ENCODE results near the gene BCO2. TPM values are rescaled to one million over a fixed set of nuclear protein-coding genes. Genes with fewer than 3 reads are reported as not detected.

The BCO2 gene
- total RNA-seq, 2 donors from 2014 or later, result 0.24 to 1.0 TPM

- Mint-ChIP-seq H3K36me3 (ENCODE audit: low read depth) (no peaks in the 10 kb centered on the region), H3K4me1 (no peaks in the 10 kb centered on the region), H3K27me3 (ENCODE audit: insufficient read depth) (peaks cover 13% of the 10 kb centered on the region), H3K27ac (no peak overlapping the region), H3K4me3 (no peak overlapping the region), H3K9me3 (peaks cover 6% of the 10 kb centered on the region)
- 90 to 92% methylated on average over 10 to 23 of the region's 23 CpGs for WGBS, 2 experiments (ENCODE audit: insufficient coverage in 1 of 2, insufficient read length in 1 of 2)
- Histone ChIP-seq H3K27me3 (ENCODE audit: control insufficient read depth, insufficient read depth, low read length, poor library complexity, severe bottlenecking) (peaks cover 4% of the 10 kb centered on the region), H3K4me1 (ENCODE audit: control insufficient read depth, insufficient read depth, low read length) (no peaks in the 10 kb centered on the region), H3K4me3 (ENCODE audit: low read length) (no peak overlapping the region), H3K36me3 (ENCODE audit: control insufficient read depth, insufficient read depth, low read length) (no peaks in the 10 kb centered on the region), H3K27ac (ENCODE audit: low read depth, low read length) (no peak overlapping the region), H3K9me3 (ENCODE audit: control insufficient read depth, low read length) (no peaks in the 10 kb centered on the region), H3K9ac (ENCODE audit: extremely low read depth, low read length, poor library complexity, severe bottlenecking) (no peak overlapping the region)
- no peak for DNase-seq
- no peak for TF ChIP-seq CTCF (conservative IDR thresholded peaks at IDR 0.05)
Observed at GRCh38 chr11:112206071-112206470, 30.8 kb downstream of the BCO2 start.

- Mint-ChIP-seq H3K36me3 (ENCODE audit: low read depth) (no peaks in the 10 kb centered on the region), H3K27ac (no peak overlapping the region), H3K27me3 (ENCODE audit: insufficient read depth) (peaks cover 22% of the 10 kb centered on the region), H3K4me1 (no peaks in the 10 kb centered on the region), H3K9me3 (peaks cover 5% of the 10 kb centered on the region), H3K4me3 (no peak overlapping the region)
- no peak overlapping the region for H3K9ac ChIP-seq (ENCODE audit: extremely low read depth, low read length, poor library complexity, severe bottlenecking)
- H3K27me3 ChIP-seq (ENCODE audit: control insufficient read depth, insufficient read depth, low read length, poor library complexity, severe bottlenecking), result peaks cover 10% of the 10 kb centered on the region
- no peaks in the 10 kb centered on the region for H3K36me3 ChIP-seq (ENCODE audit: control insufficient read depth, insufficient read depth, low read length)
- DNase-seq, result no peak
- H3K27ac ChIP-seq (ENCODE audit: low read depth, low read length), result no peak overlapping the region
- H3K4me3 ChIP-seq (ENCODE audit: low read length), result no peak overlapping the region
- WGBS, 2 experiments (ENCODE audit: insufficient coverage in 1 of 2, insufficient read length in 1 of 2), result no CpG with 5 or more reads among the region's 1 CpG
- H3K9me3 ChIP-seq (ENCODE audit: control insufficient read depth, low read length), result no peaks in the 10 kb centered on the region
- no peaks in the 10 kb centered on the region for H3K4me1 ChIP-seq (ENCODE audit: control insufficient read depth, insufficient read depth, low read length)
- TF ChIP-seq CTCF (conservative IDR thresholded peaks at IDR 0.05), result no peak
Observed at GRCh38 chr11:112210890-112211289, 35.6 kb downstream of the BCO2 start.

- H3K9me3 ChIP-seq (ENCODE audit: control insufficient read depth, low read length), result no peaks in the 10 kb centered on the region
- no peak overlapping the region for H3K27ac ChIP-seq (ENCODE audit: low read depth, low read length)
- H3K4me3 ChIP-seq (ENCODE audit: low read length), result no peak overlapping the region
- H3K4me3 Mint-ChIP-seq, result no peak overlapping the region
- H3K9me3 Mint-ChIP-seq, result peaks cover 4% of the 10 kb centered on the region
- H3K36me3 Mint-ChIP-seq (ENCODE audit: low read depth), result no peaks in the 10 kb centered on the region
- no peaks in the 10 kb centered on the region for H3K4me1 ChIP-seq (ENCODE audit: control insufficient read depth, insufficient read depth, low read length)
- no peak for TF ChIP-seq CTCF (conservative IDR thresholded peaks at IDR 0.05)
- DNase-seq, result no peak
- no peak overlapping the region for H3K9ac ChIP-seq (ENCODE audit: extremely low read depth, low read length, poor library complexity, severe bottlenecking)
- no peak overlapping the region for H3K27ac Mint-ChIP-seq
- peaks cover 10% of the 10 kb centered on the region for H3K27me3 ChIP-seq (ENCODE audit: control insufficient read depth, insufficient read depth, low read length, poor library complexity, severe bottlenecking)
- H3K36me3 ChIP-seq (ENCODE audit: control insufficient read depth, insufficient read depth, low read length), result no peaks in the 10 kb centered on the region
- peaks cover 22% of the 10 kb centered on the region for H3K27me3 Mint-ChIP-seq (ENCODE audit: insufficient read depth)
- H3K4me1 Mint-ChIP-seq, result no peaks in the 10 kb centered on the region
- 100% methylated on average over 1 of the region's 2 CpGs; no CpG with 5 or more reads in 1 of the 2 experiments for WGBS, 2 experiments (ENCODE audit: insufficient coverage in 1 of 2, insufficient read length in 1 of 2)
Observed at GRCh38 chr11:112211536-112211935, 36.2 kb downstream of the BCO2 start.
